ENCODE measurements around the gene TMC1.

DNA sequence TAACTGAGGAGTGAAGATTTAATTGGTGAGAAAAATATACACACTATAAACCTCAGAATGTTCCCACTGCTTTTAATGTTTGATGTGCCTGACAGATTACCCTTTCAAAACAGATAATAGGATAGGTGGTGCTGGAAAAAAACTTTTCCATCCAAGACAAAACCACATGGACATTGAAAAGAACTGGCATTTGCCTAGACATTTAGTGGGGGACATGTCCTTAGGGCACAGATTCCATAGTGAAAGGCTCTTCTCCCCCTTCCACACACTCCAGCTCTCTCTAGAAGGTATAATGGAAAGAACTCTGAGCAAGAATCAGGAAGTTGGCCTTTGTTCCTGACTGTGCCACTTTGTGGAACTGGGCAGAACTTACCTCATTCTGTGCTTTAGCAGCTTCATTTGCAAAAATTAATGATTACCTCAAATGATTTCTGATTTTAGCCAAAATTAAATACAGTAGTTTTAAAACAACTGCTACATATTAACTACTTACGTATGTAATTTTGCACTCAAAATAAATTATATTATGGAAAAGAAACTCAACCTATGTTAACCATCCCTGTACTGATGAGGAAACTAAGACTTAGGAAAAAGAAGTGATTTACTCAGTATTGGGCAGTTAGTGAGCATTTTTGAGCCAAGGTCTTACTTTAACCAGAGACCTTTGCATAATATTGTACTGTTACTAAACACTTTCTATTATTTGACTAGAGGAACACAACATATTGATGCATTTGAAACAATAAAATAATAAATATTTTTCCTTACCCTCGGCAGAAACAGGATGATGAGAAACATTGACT lies 43.3 kb downstream of the TMC1 start:
- TF ChIP-seq, protein P1, sequence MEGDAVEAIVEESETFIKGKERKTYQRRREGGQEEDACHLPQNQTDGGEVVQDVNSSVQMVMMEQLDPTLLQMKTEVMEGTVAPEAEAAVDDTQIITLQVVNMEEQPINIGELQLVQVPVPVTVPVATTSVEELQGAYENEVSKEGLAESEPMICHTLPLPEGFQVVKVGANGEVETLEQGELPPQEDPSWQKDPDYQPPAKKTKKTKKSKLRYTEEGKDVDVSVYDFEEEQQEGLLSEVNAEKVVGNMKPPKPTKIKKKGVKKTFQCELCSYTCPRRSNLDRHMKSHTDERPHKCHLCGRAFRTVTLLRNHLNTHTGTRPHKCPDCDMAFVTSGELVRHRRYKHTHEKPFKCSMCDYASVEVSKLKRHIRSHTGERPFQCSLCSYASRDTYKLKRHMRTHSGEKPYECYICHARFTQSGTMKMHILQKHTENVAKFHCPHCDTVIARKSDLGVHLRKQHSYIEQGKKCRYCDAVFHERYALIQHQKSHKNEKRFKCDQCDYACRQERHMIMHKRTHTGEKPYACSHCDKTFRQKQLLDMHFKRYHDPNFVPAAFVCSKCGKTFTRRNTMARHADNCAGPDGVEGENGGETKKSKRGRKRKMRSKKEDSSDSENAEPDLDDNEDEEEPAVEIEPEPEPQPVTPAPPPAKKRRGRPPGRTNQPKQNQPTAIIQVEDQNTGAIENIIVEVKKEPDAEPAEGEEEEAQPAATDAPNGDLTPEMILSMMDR (conservative IDR thresholded peaks at IDR 0.05): no peak
- TF ChIP-seq EZH2 (IDR thresholded peaks at IDR 0.05; ENCODE audit: low read depth): no peak

Measured in PC-9 (cell line).